Fibroblast of lung (primary cell): ENCODE measurements around the gene SGPP2. TPM values are rescaled to one million over a fixed set of nuclear protein-coding genes. Genes with fewer than 3 reads are reported as not detected.

Experiments
- DNase-seq, 2 donors: peaks; one replicate each; pipeline versions ENCODE4 v3.0.0 to v3.0.0-alpha.2; 2010; ENCODE audit warnings: low read depth in 2 of 2
- H2AFZ ChIP-seq: 2 replicates; pipeline ENCODE4 v1.5.1; 2012; ENCODE audit warnings: low read length, control low read depth, inconsistent platforms
- H3K27ac ChIP-seq: 2 replicates; pipeline ENCODE4 v1.5.1; 2011; ENCODE audit warnings: low read length, control low read depth; ENCODE audit not compliant: insufficient read depth
- H3K27me3 ChIP-seq: 2 replicates; pipeline ENCODE4 v1.5.1; 2011; ENCODE audit warnings: mild to moderate bottlenecking, low read length; ENCODE audit not compliant: control insufficient read depth, insufficient read depth
- H3K36me3 ChIP-seq: 2 replicates; pipeline ENCODE4 v1.5.1; 2011; ENCODE audit warnings: low read length; ENCODE audit not compliant: control insufficient read depth, insufficient read depth
- H3K4me1 ChIP-seq: 2 replicates; pipeline ENCODE4 v1.5.1; 2011; ENCODE audit warnings: low read length; ENCODE audit not compliant: control insufficient read depth, insufficient read depth; ENCODE audit errors: extremely low read depth
- H3K4me2 ChIP-seq: 2 replicates; pipeline ENCODE4 v1.5.1; 2011; ENCODE audit warnings: low read length, control low read depth; ENCODE audit not compliant: insufficient read depth; ENCODE audit errors: extremely low read depth
- H3K4me3 ChIP-seq, 4 experiments: fragments of 200-600 bp in 1 of 4; sonication (generic) in 1 of 4; replicated peaks in 1 of 4; 2 replicates each; pipeline ENCODE4 v1.5.1; 2011 to 2016; ENCODE audit warnings: low read length in 4 of 4, low read depth in 3 of 4, mild to moderate bottlenecking in 3 of 4, control low read depth in 2 of 4, inconsistent platforms in 1 of 4, mixed read lengths in 1 of 4; ENCODE audit not compliant: insufficient read depth in 1 of 4; ENCODE audit errors: control extremely low read depth in 1 of 4
- H3K79me2 ChIP-seq: 2 replicates; pipeline ENCODE4 v1.5.1; 2012; ENCODE audit warnings: mild to moderate bottlenecking, low read length, inconsistent platforms; ENCODE audit not compliant: control insufficient read depth, insufficient read depth
- H3K9ac ChIP-seq: 2 replicates; pipeline ENCODE4 v1.5.1; 2011; ENCODE audit warnings: mild to moderate bottlenecking, low read length, control low read depth; ENCODE audit not compliant: insufficient read depth
- H3K9me3 ChIP-seq: 2 replicates; pipeline ENCODE4 v1.5.1; 2012; ENCODE audit warnings: low read depth, low read length; ENCODE audit not compliant: control insufficient read depth, insufficient read depth
- H4K20me1 ChIP-seq: 2 replicates; pipeline ENCODE4 v1.5.1; 2011; ENCODE audit warnings: low read length; ENCODE audit not compliant: control insufficient read depth, insufficient read depth; ENCODE audit errors: extremely low read depth
- CTCF ChIP-seq, 2 donors: IDR thresholded peaks in 1 of 2; conservative IDR thresholded peaks in 1 of 2; 1 replicate in 1 of 2; 2 replicates in 1 of 2; pipeline ENCODE4 v1.5.1; 2011 to 2012; ENCODE audit warnings: low read length in 2 of 2, control low read depth in 1 of 2, inconsistent platforms in 1 of 2, low read depth in 1 of 2, mild to moderate bottlenecking in 1 of 2
- EZH2 ChIP-seq: IDR thresholded peaks from 2 replicates; pipeline ENCODE4 v1.5.1; 2012; ENCODE audit warnings: low read length, control low read depth, mild to moderate bottlenecking; ENCODE audit errors: missing control alignments
- polyA plus RNA-seq, 2 donors: library from polyadenylated mRNA; depleted of rRNA in 1 of 2; stranded (reverse) in 1 of 2; unstranded in 1 of 2; fragments of >200 nt; gene quantifications; 2 replicates each; pipeline ENCODE4 v1.2.1, GENCODE V29; 2011 to 2012; ENCODE audit warnings: missing spikeins in 1 of 2
- total RNA-seq: library from RNA; depleted of rRNA; stranded (reverse); fragments of >200 nt; gene quantifications from 2 replicates; pipeline ENCODE4 v1.2.1, GENCODE V29; 2014

The SGPP2 gene
- total and polyA plus RNA-seq, 2 donors (not counting 1 experiment from before 2014, with no cell fraction given): not detected

GRCh38 chr2:222430071-222430470 lies 5.7 kb downstream of the SGPP2 start:
- Histone ChIP-seq H3K9me3 (no peaks in the 10 kb centered on the region), H3K9ac (no peak overlapping the region), H3K4me2 (no peak overlapping the region), H4K20me1 (no peaks in the 10 kb centered on the region), H3K27me3 (peaks cover 3% of the 10 kb centered on the region), H2AFZ (no peak overlapping the region), H3K4me3 (no peak overlapping the region), H3K79me2 (no peaks in the 10 kb centered on the region), H3K27ac (no peak overlapping the region), H3K4me1 (no peaks in the 10 kb centered on the region), H3K36me3 (no peaks in the 10 kb centered on the region)
- no peak for DNase-seq
- TF ChIP-seq CTCF (conservative IDR thresholded peaks at IDR 0.05 in 1 of 2, IDR thresholded peaks at IDR 0.05 in 1 of 2; ENCODE audit: low read depth in 1 of 2, low read length in 2 of 2) (no peak), EZH2 (no peak)

DNA sequence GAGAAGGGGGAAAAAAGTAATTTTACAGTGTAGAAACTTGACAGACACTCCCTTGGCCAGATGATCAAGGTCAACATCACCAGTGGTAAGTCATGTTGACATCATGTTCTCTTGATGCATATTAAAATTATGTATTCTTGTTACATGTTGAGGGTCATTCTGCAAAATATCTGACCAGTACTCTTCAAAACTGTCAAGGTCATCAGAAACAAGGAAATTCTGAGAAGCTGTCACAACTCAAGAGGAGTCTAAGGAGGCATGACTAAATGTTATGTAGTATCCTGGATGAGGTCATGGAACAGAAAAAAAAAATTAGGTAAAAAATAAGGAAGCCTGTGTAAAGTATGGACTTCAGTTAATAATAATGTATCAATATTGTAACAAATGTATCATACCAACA lies 6.3 kb downstream of the SGPP2 start:
- H3K36me3 ChIP-seq: no peaks in the 10 kb centered on the region
- TF ChIP-seq CTCF (conservative IDR thresholded peaks at IDR 0.05 in 1 of 2, IDR thresholded peaks at IDR 0.05 in 1 of 2; ENCODE audit: low read depth in 1 of 2, low read length in 2 of 2) (no peak), EZH2 (no peak)
- no peaks in the 10 kb centered on the region for H3K79me2 ChIP-seq
- no peaks in the 10 kb centered on the region for H3K9me3 ChIP-seq
- DNase-seq: no peak
- no peaks in the 10 kb centered on the region for H3K4me1 ChIP-seq
- H3K4me2 ChIP-seq: no peak overlapping the region
- no peaks in the 10 kb centered on the region for H3K27me3 ChIP-seq
- no peaks in the 10 kb centered on the region for H4K20me1 ChIP-seq
- H3K9ac ChIP-seq: no peak overlapping the region
- H2AFZ ChIP-seq: no peak overlapping the region
- H3K27ac ChIP-seq: no peak overlapping the region
- H3K4me3 ChIP-seq: no peak overlapping the region

DNA sequence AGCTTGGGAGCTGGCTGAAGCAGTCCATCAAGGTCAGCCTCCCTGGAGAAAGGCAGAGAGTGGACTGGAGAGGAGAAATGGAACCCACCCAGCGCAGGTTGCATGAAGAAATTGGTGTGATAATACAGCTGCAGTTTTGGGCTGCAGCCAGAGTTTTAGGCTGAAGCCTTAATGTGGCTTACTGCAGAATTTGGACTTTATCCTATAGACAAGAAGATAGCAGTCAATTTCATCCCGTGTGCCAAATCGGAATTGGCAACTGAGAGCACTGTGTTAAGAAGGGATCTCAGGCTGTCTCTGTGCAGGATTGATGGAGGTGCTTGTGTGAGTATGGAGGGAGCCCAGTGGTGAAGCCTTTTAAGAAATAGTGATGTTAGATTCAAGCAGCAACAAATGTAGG lies 7.5 kb downstream of the SGPP2 start:
- no peak overlapping the region for H3K4me3 ChIP-seq
- DNase-seq: no peak
- TF ChIP-seq EZH2 (no peak), CTCF (conservative IDR thresholded peaks at IDR 0.05 in 1 of 2, IDR thresholded peaks at IDR 0.05 in 1 of 2; ENCODE audit: low read depth in 1 of 2, low read length in 2 of 2) (no peak)

More for the DNA sequence above, 7.5 kb downstream of the SGPP2 start:
- no peaks in the 10 kb centered on the region for H4K20me1 ChIP-seq
- no peak overlapping the region for H3K27ac ChIP-seq
- H3K4me1 ChIP-seq: no peaks in the 10 kb centered on the region
- no peaks in the 10 kb centered on the region for H3K36me3 ChIP-seq
- no peak overlapping the region for H2AFZ ChIP-seq
- no peak overlapping the region for H3K4me2 ChIP-seq
- no peaks in the 10 kb centered on the region for H3K79me2 ChIP-seq
- no peaks in the 10 kb centered on the region for H3K27me3 ChIP-seq
- no peak overlapping the region for H3K9ac ChIP-seq
- H3K9me3 ChIP-seq: no peaks in the 10 kb centered on the region
